HEK293 (cell line): ENCODE measurements around the gene FLRT3.
A peak's percentile ranks its signal among the peaks of the same experiment; 100 is the strongest.

Source experiments
- HOXC10 ChIP-seq: sonication (generic); formaldehyde crosslinking; IDR thresholded peaks from 2 replicates; pipeline ENCODE4 v1.8.1; 2023; ENCODE audit warnings: mild to moderate bottlenecking, missing genetic modification reagents
- KLF1 ChIP-seq: fragments of 450-650 bp; formaldehyde crosslinking; IDR thresholded peaks from 2 replicates; pipeline ENCODE4 v1.5.1; 2016; ENCODE audit warnings: missing biosample characterization, missing genetic modification characterization
- SP2 ChIP-seq: fragments of 450-650 bp; formaldehyde crosslinking; IDR thresholded peaks from 2 replicates; pipeline ENCODE4 v1.5.1; 2016; ENCODE audit warnings: missing biosample characterization, missing genetic modification characterization
- SP3 ChIP-seq: fragments of 450-650 bp; formaldehyde crosslinking; IDR thresholded peaks from 2 replicates; pipeline ENCODE4 v1.5.1; 2016; ENCODE audit warnings: missing biosample characterization, missing genetic modification characterization
- SP7 ChIP-seq: fragments of 450-650 bp; formaldehyde crosslinking; IDR thresholded peaks from 2 replicates; pipeline ENCODE4 v1.5.1; 2016; ENCODE audit warnings: missing biosample characterization, missing genetic modification characterization
- ZBTB21 ChIP-seq: fragments of 450-650 bp; formaldehyde crosslinking; IDR thresholded peaks from 2 replicates; pipeline ENCODE4 v1.5.1; 2017; ENCODE audit warnings: missing biosample characterization, missing genetic modification characterization
- ZEB2 ChIP-seq: fragments of 450-650 bp; formaldehyde crosslinking; IDR thresholded peaks from 2 replicates; pipeline ENCODE4 v1.5.1; 2016; ENCODE audit warnings: missing biosample characterization, missing genetic modification characterization
- ZFHX2 ChIP-seq: fragments of 450-650 bp; formaldehyde crosslinking; conservative IDR thresholded peaks from 2 replicates; pipeline ENCODE4 v1.5.1; 2016; ENCODE audit warnings: missing biosample characterization, missing genetic modification characterization
- ZNF16 ChIP-seq: fragments of 450-650 bp; formaldehyde crosslinking; IDR thresholded peaks from 2 replicates; pipeline ENCODE4 v1.5.1; 2016; ENCODE audit warnings: low read depth, missing biosample characterization, missing genetic modification characterization
- ZNF184 ChIP-seq: fragments of 450-650 bp; IDR thresholded peaks from 2 replicates; pipeline ENCODE4 v1.5.1; 2018; ENCODE audit warnings: missing biosample characterization, mild to moderate bottlenecking, missing genetic modification characterization
- ZNF19 ChIP-seq: fragments of 450-650 bp; formaldehyde crosslinking; IDR thresholded peaks from 2 replicates; pipeline ENCODE4; 2016; ENCODE audit warnings: missing biosample characterization, missing genetic modification characterization, low read depth
- ZNF24 ChIP-seq: fragments of 450-650 bp; formaldehyde crosslinking; IDR thresholded peaks from 2 replicates; pipeline ENCODE4 v1.5.1; 2016; ENCODE audit warnings: missing biosample characterization, missing genetic modification characterization
- ZNF266 ChIP-seq: fragments of 450-650 bp; formaldehyde crosslinking; IDR thresholded peaks from 2 replicates; pipeline ENCODE4 v1.5.1; 2016; ENCODE audit warnings: missing biosample characterization, missing genetic modification characterization, low read depth
- ZNF324 ChIP-seq: fragments of 450-650 bp; formaldehyde crosslinking; IDR thresholded peaks from 2 replicates; pipeline ENCODE4 v1.5.1; 2016; ENCODE audit warnings: missing biosample characterization, missing genetic modification characterization
- ZNF335 ChIP-seq: fragments of 450-650 bp; formaldehyde crosslinking; conservative IDR thresholded peaks from 2 replicates; pipeline ENCODE4 v1.5.1; 2016; ENCODE audit warnings: missing biosample characterization, missing genetic modification characterization
- ZNF488 ChIP-seq: fragments of 450-650 bp; formaldehyde crosslinking; IDR thresholded peaks from 2 replicates; pipeline ENCODE4 v1.5.1; 2016; ENCODE audit warnings: missing biosample characterization, missing genetic modification characterization
- ZNF501 ChIP-seq: fragments of 450-650 bp; formaldehyde crosslinking; IDR thresholded peaks from 2 replicates; pipeline ENCODE4 v1.5.1; 2016; ENCODE audit warnings: missing biosample characterization, missing genetic modification characterization
- ZNF514 ChIP-seq: fragments of 450-650 bp; formaldehyde crosslinking; IDR thresholded peaks from 2 replicates; pipeline ENCODE4 v1.5.1; 2016; ENCODE audit warnings: missing biosample characterization, missing genetic modification characterization
- ZNF518A ChIP-seq: fragments of 450-650 bp; formaldehyde crosslinking; conservative IDR thresholded peaks from 2 replicates; pipeline ENCODE4 v1.5.1; 2016; ENCODE audit warnings: low read depth, missing biosample characterization, missing genetic modification characterization
- ZNF548 ChIP-seq: fragments of 450-650 bp; formaldehyde crosslinking; IDR thresholded peaks from 2 replicates; pipeline ENCODE4 v1.5.1; 2016; ENCODE audit warnings: missing biosample characterization, missing genetic modification characterization
- ZNF629 ChIP-seq: fragments of 450-650 bp; formaldehyde crosslinking; IDR thresholded peaks from 2 replicates; pipeline ENCODE4 v1.5.1; 2017; ENCODE audit warnings: missing biosample characterization, missing genetic modification characterization
- ZNF677 ChIP-seq: fragments of 450-650 bp; IDR thresholded peaks from 2 replicates; pipeline ENCODE4 v1.5.0; 2018; ENCODE audit warnings: missing biosample characterization, mild to moderate bottlenecking, missing genetic modification characterization, moderate library complexity
- ZNF707 ChIP-seq: fragments of 450-650 bp; formaldehyde crosslinking; IDR thresholded peaks from 2 replicates; pipeline ENCODE4 v1.5.1; 2016; ENCODE audit warnings: missing biosample characterization, missing genetic modification characterization
- ZNF747 ChIP-seq: fragments of 450-650 bp; formaldehyde crosslinking; IDR thresholded peaks from 2 replicates; pipeline ENCODE4 v1.5.1; 2016; ENCODE audit warnings: missing biosample characterization, missing genetic modification characterization
- ZNF768 ChIP-seq: fragments of 450-650 bp; formaldehyde crosslinking; IDR thresholded peaks from 2 replicates; pipeline ENCODE4 v1.5.1; 2018; ENCODE audit warnings: missing biosample characterization, mild to moderate bottlenecking, missing genetic modification characterization
- ZXDB ChIP-seq: fragments of 450-650 bp; formaldehyde crosslinking; IDR thresholded peaks from 2 replicates; pipeline ENCODE4 v1.5.1; 2016; ENCODE audit warnings: missing biosample characterization, missing genetic modification characterization
- TF ChIP-seq, protein P1 (sequence below): fragments of 450-650 bp; formaldehyde crosslinking; IDR thresholded peaks from 2 replicates; pipeline ENCODE4 v1.5.1; 2016; ENCODE audit warnings: missing biosample characterization, missing genetic modification characterization

The FLRT3 gene

GRCh38 chr20:14337400-14338171, at the start of gene FLRT3 (continued):
- TF ChIP-seq ZNF677 (tag by site-specific recombination) = no peak
- TF ChIP-seq ZNF707 (tag by site-specific recombination) = no peak
- no peak for TF ChIP-seq HOXC10 (CRISPR knock-in tag)
- TF ChIP-seq ZNF518A (tag by site-specific recombination) = no peak
- peak; percentile 40; the same call in 1 of the 2 replicates for TF ChIP-seq ZEB2 (tag by site-specific recombination)
- peak; percentile 54; the same call in 1 of the 2 replicates for TF ChIP-seq ZFHX2 (tag by site-specific recombination)
- TF ChIP-seq ZNF629 (tag by site-specific recombination) = peak; percentile 93
- TF ChIP-seq SP7 (tag by site-specific recombination) = peak; percentile 50; the same call in 1 of the 2 replicates
- TF ChIP-seq ZNF24 = no peak
- no peak for TF ChIP-seq ZNF335
- TF ChIP-seq ZNF19 (tag by site-specific recombination) = no peak
- no peak for TF ChIP-seq ZNF184 (tag by site-specific recombination)
- peak; percentile 41; the same call in 1 of the 2 replicates for TF ChIP-seq SP3 (tag by site-specific recombination)
- TF ChIP-seq ZXDB = peak; percentile 28; the same call in 1 of the 2 replicates
- peak; percentile 47; the same call in 1 of the 2 replicates for TF ChIP-seq ZBTB21 (tag by site-specific recombination)
- TF ChIP-seq, protein P1, sequence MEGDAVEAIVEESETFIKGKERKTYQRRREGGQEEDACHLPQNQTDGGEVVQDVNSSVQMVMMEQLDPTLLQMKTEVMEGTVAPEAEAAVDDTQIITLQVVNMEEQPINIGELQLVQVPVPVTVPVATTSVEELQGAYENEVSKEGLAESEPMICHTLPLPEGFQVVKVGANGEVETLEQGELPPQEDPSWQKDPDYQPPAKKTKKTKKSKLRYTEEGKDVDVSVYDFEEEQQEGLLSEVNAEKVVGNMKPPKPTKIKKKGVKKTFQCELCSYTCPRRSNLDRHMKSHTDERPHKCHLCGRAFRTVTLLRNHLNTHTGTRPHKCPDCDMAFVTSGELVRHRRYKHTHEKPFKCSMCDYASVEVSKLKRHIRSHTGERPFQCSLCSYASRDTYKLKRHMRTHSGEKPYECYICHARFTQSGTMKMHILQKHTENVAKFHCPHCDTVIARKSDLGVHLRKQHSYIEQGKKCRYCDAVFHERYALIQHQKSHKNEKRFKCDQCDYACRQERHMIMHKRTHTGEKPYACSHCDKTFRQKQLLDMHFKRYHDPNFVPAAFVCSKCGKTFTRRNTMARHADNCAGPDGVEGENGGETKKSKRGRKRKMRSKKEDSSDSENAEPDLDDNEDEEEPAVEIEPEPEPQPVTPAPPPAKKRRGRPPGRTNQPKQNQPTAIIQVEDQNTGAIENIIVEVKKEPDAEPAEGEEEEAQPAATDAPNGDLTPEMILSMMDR (tag by site-specific recombination) = peak; percentile 61; the same call in 1 of the 2 replicates
- TF ChIP-seq ZNF16 (tag by site-specific recombination) = peak; percentile 68; the same call in 1 of the 2 replicates
- TF ChIP-seq SP2 (tag by site-specific recombination) = peak; percentile 61
- peak; percentile 89; the same call in 1 of the 2 replicates for TF ChIP-seq ZNF266 (tag by site-specific recombination)
- no peak for TF ChIP-seq ZNF747
- no peak for TF ChIP-seq KLF1 (tag by site-specific recombination)
- TF ChIP-seq ZNF324 (tag by site-specific recombination) = no peak
- no peak for TF ChIP-seq ZNF768 (tag by site-specific recombination)
- no peak for TF ChIP-seq ZNF548
- TF ChIP-seq ZNF514 (tag by site-specific recombination) = no peak
- TF ChIP-seq ZNF501 (tag by site-specific recombination) = no peak
- TF ChIP-seq ZNF488 (tag by site-specific recombination) = no peak
